HL-60 (cell line): Measurements from ENCODE around the gene DIS3L2.

Experiments used
- GABPA ChIP-seq: IDR thresholded peaks from 2 replicates; pipeline ENCODE4 v1.6.1; 2012; ENCODE audit warnings: low read depth
- POLR2AphosphoS5 ChIP-seq: IDR thresholded peaks from 2 replicates; pipeline ENCODE4 v1.6.1; 2012; ENCODE audit warnings: low read depth
- TF ChIP-seq, protein P1 (sequence below): IDR thresholded peaks from one replicate; pipeline ENCODE4 v1.5.1; 2011; ENCODE audit warnings: low read length, control low read depth, inconsistent platforms; ENCODE audit not compliant: insufficient read depth
- TF ChIP-seq, protein P2 (sequence below): IDR thresholded peaks from 2 replicates; pipeline ENCODE4 v1.6.1; 2012; ENCODE audit warnings: low read depth; ENCODE audit not compliant: insufficient replicate concordance

DNA sequence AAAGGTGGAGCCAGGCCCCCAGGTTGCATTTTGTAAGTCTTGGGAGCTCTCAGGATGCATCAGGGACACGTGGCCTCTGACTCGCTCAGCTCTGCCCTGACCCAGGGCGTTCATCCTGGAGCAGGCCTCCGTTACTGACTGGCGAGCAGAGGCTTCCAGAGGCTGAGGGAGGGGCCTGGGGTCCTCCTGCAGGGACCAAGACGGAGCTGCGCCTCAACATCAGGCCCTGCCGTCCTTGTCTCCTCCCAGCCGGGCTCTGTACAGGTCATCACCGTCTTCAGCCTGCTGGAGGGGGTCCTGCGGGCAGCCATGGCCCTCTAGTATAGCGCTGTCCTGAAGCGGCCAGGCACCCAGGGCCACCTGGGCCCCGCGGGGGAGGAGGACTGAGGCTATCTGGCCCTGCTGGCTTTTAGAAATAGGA is 406.8 kb downstream of the DIS3L2 start:
- TF ChIP-seq, protein P1, sequence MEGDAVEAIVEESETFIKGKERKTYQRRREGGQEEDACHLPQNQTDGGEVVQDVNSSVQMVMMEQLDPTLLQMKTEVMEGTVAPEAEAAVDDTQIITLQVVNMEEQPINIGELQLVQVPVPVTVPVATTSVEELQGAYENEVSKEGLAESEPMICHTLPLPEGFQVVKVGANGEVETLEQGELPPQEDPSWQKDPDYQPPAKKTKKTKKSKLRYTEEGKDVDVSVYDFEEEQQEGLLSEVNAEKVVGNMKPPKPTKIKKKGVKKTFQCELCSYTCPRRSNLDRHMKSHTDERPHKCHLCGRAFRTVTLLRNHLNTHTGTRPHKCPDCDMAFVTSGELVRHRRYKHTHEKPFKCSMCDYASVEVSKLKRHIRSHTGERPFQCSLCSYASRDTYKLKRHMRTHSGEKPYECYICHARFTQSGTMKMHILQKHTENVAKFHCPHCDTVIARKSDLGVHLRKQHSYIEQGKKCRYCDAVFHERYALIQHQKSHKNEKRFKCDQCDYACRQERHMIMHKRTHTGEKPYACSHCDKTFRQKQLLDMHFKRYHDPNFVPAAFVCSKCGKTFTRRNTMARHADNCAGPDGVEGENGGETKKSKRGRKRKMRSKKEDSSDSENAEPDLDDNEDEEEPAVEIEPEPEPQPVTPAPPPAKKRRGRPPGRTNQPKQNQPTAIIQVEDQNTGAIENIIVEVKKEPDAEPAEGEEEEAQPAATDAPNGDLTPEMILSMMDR, result no peak
- TF ChIP-seq POLR2AphosphoS5, result no peak
- TF ChIP-seq, protein P2, sequence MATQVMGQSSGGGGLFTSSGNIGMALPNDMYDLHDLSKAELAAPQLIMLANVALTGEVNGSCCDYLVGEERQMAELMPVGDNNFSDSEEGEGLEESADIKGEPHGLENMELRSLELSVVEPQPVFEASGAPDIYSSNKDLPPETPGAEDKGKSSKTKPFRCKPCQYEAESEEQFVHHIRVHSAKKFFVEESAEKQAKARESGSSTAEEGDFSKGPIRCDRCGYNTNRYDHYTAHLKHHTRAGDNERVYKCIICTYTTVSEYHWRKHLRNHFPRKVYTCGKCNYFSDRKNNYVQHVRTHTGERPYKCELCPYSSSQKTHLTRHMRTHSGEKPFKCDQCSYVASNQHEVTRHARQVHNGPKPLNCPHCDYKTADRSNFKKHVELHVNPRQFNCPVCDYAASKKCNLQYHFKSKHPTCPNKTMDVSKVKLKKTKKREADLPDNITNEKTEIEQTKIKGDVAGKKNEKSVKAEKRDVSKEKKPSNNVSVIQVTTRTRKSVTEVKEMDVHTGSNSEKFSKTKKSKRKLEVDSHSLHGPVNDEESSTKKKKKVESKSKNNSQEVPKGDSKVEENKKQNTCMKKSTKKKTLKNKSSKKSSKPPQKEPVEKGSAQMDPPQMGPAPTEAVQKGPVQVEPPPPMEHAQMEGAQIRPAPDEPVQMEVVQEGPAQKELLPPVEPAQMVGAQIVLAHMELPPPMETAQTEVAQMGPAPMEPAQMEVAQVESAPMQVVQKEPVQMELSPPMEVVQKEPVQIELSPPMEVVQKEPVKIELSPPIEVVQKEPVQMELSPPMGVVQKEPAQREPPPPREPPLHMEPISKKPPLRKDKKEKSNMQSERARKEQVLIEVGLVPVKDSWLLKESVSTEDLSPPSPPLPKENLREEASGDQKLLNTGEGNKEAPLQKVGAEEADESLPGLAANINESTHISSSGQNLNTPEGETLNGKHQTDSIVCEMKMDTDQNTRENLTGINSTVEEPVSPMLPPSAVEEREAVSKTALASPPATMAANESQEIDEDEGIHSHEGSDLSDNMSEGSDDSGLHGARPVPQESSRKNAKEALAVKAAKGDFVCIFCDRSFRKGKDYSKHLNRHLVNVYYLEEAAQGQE, result no peak
- TF ChIP-seq GABPA, result no peak
